PC-3 (cell line): Measurements from ENCODE around the gene FEV. TPM values are rescaled to one million over a fixed set of nuclear protein-coding genes. Genes with fewer than 3 reads are reported as not detected.
A peak's percentile ranks its signal among the peaks of the same experiment; 100 is the strongest.

Source experiments
- ATAC-seq: fragments of 200-7000 bp; cut with Tn5 transposase; 2 replicates; pipeline ENCODE4 v1.9.1; 2020; ENCODE audit warnings: mild to moderate bottlenecking, moderate library complexity
- BruUV-seq: library from RNA; stranded (reverse); fragments of 400-500 nt; replicated peaks from 2 replicates; lab custom pipeline; 2021; lab: Mats Ljungman, UMichigan
- CTCF ChIA-PET: fragments of 300-600 bp; sonication (Branson Sonifier 250); formaldehyde crosslinking; loops from one replicate; lab custom pipeline; 2022; ENCODE audit warnings: antibody characterized with exemption; lab: Charles Lee
- POLR2A ChIA-PET: fragments of 300-600 bp; sonication (Branson Sonifier 250); formaldehyde crosslinking; loops from one replicate; lab custom pipeline; 2022; ENCODE audit warnings: antibody characterized with exemption; ENCODE audit not compliant: unreplicated experiment; lab: Charles Lee
- DNase-seq: peaks from one replicate; pipeline ENCODE4 v3.0.0-alpha.2; 2015
- H2AFZ ChIP-seq: fragments of 300-600 bp; sonication (generic); 2 replicates; pipeline ENCODE4 v1.6.0; 2016; ENCODE audit warnings: antibody characterized with exemption, low read length
- H3F3A ChIP-seq: fragments of 300-600 bp; sonication (generic); one replicate; pipeline ENCODE4 v1.6.0; 2017; ENCODE audit warnings: antibody characterized with exemption, low read length, control low read depth, mild to moderate bottlenecking; ENCODE audit not compliant: unreplicated experiment
- H3K27ac ChIP-seq: fragments of 300-600 bp; sonication (generic); 2 replicates; pipeline ENCODE4 v1.5.1; 2016; ENCODE audit warnings: mild to moderate bottlenecking, low read length
- H3K27me3 ChIP-seq: fragments of 300-600 bp; sonication (generic); 2 replicates; pipeline ENCODE4 v1.6.1; 2016; ENCODE audit warnings: low read length, mixed read lengths
- H3K36me3 ChIP-seq: fragments of 300-600 bp; sonication (generic); 2 replicates; pipeline ENCODE4 v1.6.1; 2016; ENCODE audit warnings: low read depth, mixed run types, low read length, mixed read lengths
- H3K4me1 ChIP-seq: fragments of 300-600 bp; sonication (generic); 2 replicates; pipeline ENCODE4 v1.5.1; 2016; ENCODE audit warnings: low read length; ENCODE audit not compliant: insufficient read depth
- H3K4me2 ChIP-seq: fragments of 300-600 bp; sonication (generic); 2 replicates; pipeline ENCODE4 v1.6.0; 2016; ENCODE audit warnings: low read length
- H3K4me3 ChIP-seq: fragments of 300-600 bp; sonication (generic); 2 replicates; pipeline ENCODE4 v1.5.1; 2016; ENCODE audit warnings: mild to moderate bottlenecking, low read length, mixed read lengths
- H3K79me2 ChIP-seq: fragments of 300-600 bp; sonication (generic); 2 replicates; pipeline ENCODE4 v1.6.1; 2017; ENCODE audit warnings: low read length, mixed read lengths
- H3K9ac ChIP-seq: fragments of 300-600 bp; sonication (generic); 2 replicates; pipeline ENCODE4 v1.6.0; 2016; ENCODE audit warnings: mild to moderate bottlenecking, low read length
- H3K9me2 ChIP-seq: fragments of 300-600 bp; sonication (generic); replicated peaks from 2 replicates; pipeline ENCODE4 v1.6.1; 2016; ENCODE audit warnings: mixed run types, low read length, mixed read lengths
- H3K9me3 ChIP-seq: fragments of 300-600 bp; sonication (generic); 2 replicates; pipeline ENCODE4 v1.6.1; 2016; ENCODE audit warnings: low read length, mixed read lengths
- H4K20me1 ChIP-seq: fragments of 300-600 bp; sonication (generic); 2 replicates; pipeline ENCODE4 v1.6.1; 2016; ENCODE audit warnings: low read length, mixed read lengths
- EZH2 ChIP-seq: fragments of 300-600 bp; sonication (generic); IDR thresholded peaks from one replicate; pipeline ENCODE4 v1.6.1; 2017; ENCODE audit warnings: antibody characterized with exemption, mild to moderate bottlenecking, low read length; ENCODE audit not compliant: unreplicated experiment
- EZH2phosphoT487 ChIP-seq: fragments of 300-600 bp; sonication (generic); IDR thresholded peaks from 2 replicates; pipeline ENCODE4 v1.6.1; 2018; ENCODE audit warnings: mild to moderate bottlenecking, antibody characterized with exemption, low read length, borderline replicate concordance
- intact Hi-C: fragments of 100-400 bp; cut with micrococcal nuclease; formaldehyde crosslinking; loops from 2 replicates; pipeline ENCODE4 v1.9.0; 2023
- total RNA-seq: library from RNA; depleted of rRNA; stranded (reverse); fragments of >200 nt; gene quantifications from 2 replicates; pipeline ENCODE4 v1.2.3, GENCODE V29; 2014
- TF ChIP-seq, protein P1 (sequence below): fragments of 300-600 bp; sonication (generic); conservative IDR thresholded peaks from 2 replicates; pipeline ENCODE4 v1.5.1; 2017; ENCODE audit warnings: antibody characterized with exemption, low read depth, mild to moderate bottlenecking, low read length

Gene FEV
- total RNA-seq, 1 experiment from 2014 or later = 0.07 TPM

GRCh38 chr2:218993345-218994315, 8.6 kb upstream of the FEV start, which contains the start of gene CRYBA2:
CRYBA2 (minus strand) TSS chr2:218993422; CDS start chr2:218993176, 246 bp downstream.
- TF ChIP-seq, protein P1, sequence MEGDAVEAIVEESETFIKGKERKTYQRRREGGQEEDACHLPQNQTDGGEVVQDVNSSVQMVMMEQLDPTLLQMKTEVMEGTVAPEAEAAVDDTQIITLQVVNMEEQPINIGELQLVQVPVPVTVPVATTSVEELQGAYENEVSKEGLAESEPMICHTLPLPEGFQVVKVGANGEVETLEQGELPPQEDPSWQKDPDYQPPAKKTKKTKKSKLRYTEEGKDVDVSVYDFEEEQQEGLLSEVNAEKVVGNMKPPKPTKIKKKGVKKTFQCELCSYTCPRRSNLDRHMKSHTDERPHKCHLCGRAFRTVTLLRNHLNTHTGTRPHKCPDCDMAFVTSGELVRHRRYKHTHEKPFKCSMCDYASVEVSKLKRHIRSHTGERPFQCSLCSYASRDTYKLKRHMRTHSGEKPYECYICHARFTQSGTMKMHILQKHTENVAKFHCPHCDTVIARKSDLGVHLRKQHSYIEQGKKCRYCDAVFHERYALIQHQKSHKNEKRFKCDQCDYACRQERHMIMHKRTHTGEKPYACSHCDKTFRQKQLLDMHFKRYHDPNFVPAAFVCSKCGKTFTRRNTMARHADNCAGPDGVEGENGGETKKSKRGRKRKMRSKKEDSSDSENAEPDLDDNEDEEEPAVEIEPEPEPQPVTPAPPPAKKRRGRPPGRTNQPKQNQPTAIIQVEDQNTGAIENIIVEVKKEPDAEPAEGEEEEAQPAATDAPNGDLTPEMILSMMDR = peak; percentile 42
- TF ChIP-seq EZH2 (no peak), EZH2phosphoT487 (0 out of 2 replicates have a peak, but pooled peaks have one; percentile 10)
- Histone ChIP-seq H3K9me2 (no peaks in the 10 kb centered on the region), H3K36me3 (no peaks in the 10 kb centered on the region), H3K9me3 (no peaks in the 10 kb centered on the region), H3K27me3 (0 out of 2 replicates have a peak, but pooled peaks cover 4% of the 10 kb centered on the region), H3K4me1 (peaks cover 26% of the 10 kb centered on the region), H3K27ac (no peak within 1 kb of the TSS), H3F3A (no peaks in the 10 kb centered on the region), H4K20me1 (no peaks in the 10 kb centered on the region), H3K4me2 (peak within 1 kb of the TSS; percentile 91), H3K79me2 (no peaks in the 10 kb centered on the region), H3K9ac (peak within 1 kb of the TSS; percentile 57), H3K4me3 (peak within 1 kb of the TSS; percentile 59), H2AFZ (peak within 1 kb of the TSS; percentile 81)
- peak; percentile 33 for ATAC-seq
- intact Hi-C loops = no loop called here
- no TSS peak for BruUV-seq
- CTCF ChIA-PET = interaction anchor here (0.6 kb wide), 2 partner anchors 9 to 67 kb away, joined by 3 read pairs; partner anchors contain the start of gene IHH
- POLR2A ChIA-PET = interaction anchor here (0.7 kb wide), 1 partner anchor 502 kb away, joined by 4 read pairs; no protein-coding TSS in a partner anchor
- DNase-seq = peak; percentile 61

- ChIA-PET CTCF (no interaction called here), POLR2A (no interaction called here)
- no peaks in the 10 kb centered on the region for H4K20me1 ChIP-seq
- no peaks in the 10 kb centered on the region for H3F3A ChIP-seq
- H2AFZ ChIP-seq = peak overlapping the region; percentile 81
- intact Hi-C loops = no loop called here
- no peak for TF ChIP-seq EZH2
- 0 out of 2 replicates have a peak, but pooled peaks have one; percentile 36 for TF ChIP-seq EZH2phosphoT487
- TF ChIP-seq, protein P1 = no peak
- H3K4me2 ChIP-seq = peak overlapping the region; percentile 91
- H3K27ac ChIP-seq = no peak overlapping the region
- H3K4me3 ChIP-seq = peak overlapping the region; percentile 59
- H3K36me3 ChIP-seq = no peaks in the 10 kb centered on the region
- H3K4me1 ChIP-seq = peaks cover 26% of the 10 kb centered on the region
- ATAC-seq (peak; percentile 31), DNase-seq (peak; percentile 30)
- no TSS peak for BruUV-seq
- 0 out of 2 replicates have a peak, but pooled peaks cover 4% of the 10 kb centered on the region for H3K27me3 ChIP-seq
- no peaks in the 10 kb centered on the region for H3K79me2 ChIP-seq
- no peaks in the 10 kb centered on the region for H3K9me2 ChIP-seq
- peak overlapping the region; percentile 57; the same call in 1 of the 2 replicates for H3K9ac ChIP-seq
- no peaks in the 10 kb centered on the region for H3K9me3 ChIP-seq
These were observed 7.8 kb upstream of the FEV start for GRCh38 chr2:218992703-218993344.
